Activated CD4-positive, alpha-beta T cell treated with anti-CD3 and anti-CD28 coated beads, Interleukin-2, amount 50 U/mL, for 4 hours (primary cell): ENCODE data around the gene LIPT2.
A peak's percentile ranks its signal among the peaks of the same experiment; 100 is the strongest.

ENCODE experiments used
- DNase-seq, 2 experiments: peaks; one replicate each; pipeline ENCODE4 v3.0.0-alpha.2; 2020

Gene LIPT2

GRCh38 chr11:74463216-74463615 is 30.3 kb downstream of the LIPT2 start:
- no peak for DNase-seq

- DNase-seq = no peak
These were observed 30.9 kb downstream of the LIPT2 start for GRCh38 chr11:74462631-74463030.

- DNase-seq = no peak
These were observed 31.5 kb downstream of the LIPT2 start for GRCh38 chr11:74462009-74462408.

- DNase-seq = no peak
These were observed 32.9 kb downstream of the LIPT2 start for GRCh38 chr11:74460481-74461154.

GRCh38 chr11:74460065-74460464 is 33.5 kb downstream of the LIPT2 start:
- no peak for DNase-seq

- DNase-seq = no peak
These were observed 33.9 kb downstream of the LIPT2 start for GRCh38 chr11:74459584-74459983.

- no peak for DNase-seq
These were observed 36.2 kb downstream of the LIPT2 start for GRCh38 chr11:74457356-74457755.

- peak; percentile 45 to 58 for DNase-seq
These were observed 40.0 kb downstream of the LIPT2 start for GRCh38 chr11:74453373-74453975.

GRCh38 chr11:74452366-74452765 is 41.2 kb downstream of the LIPT2 start:
- DNase-seq = no peak

- no peak for DNase-seq
These were observed 43.2 kb downstream of the LIPT2 start for GRCh38 chr11:74450318-74450717.

- peak; percentile 5 to 12 for DNase-seq
These were observed 44.1 kb downstream of the LIPT2 start for GRCh38 chr11:74449369-74449931.

GRCh38 chr11:74447720-74448119 is 45.8 kb downstream of the LIPT2 start:
- no peak for DNase-seq

- no peak for DNase-seq
These were observed 47.0 kb downstream of the LIPT2 start for GRCh38 chr11:74446532-74446938.

- no peak for DNase-seq
These were observed 49.2 kb downstream of the LIPT2 start for GRCh38 chr11:74444173-74444826.

GRCh38 chr11:74443071-74443864 is 50.3 kb downstream of the LIPT2 start:
- DNase-seq = no peak

GRCh38 chr11:74442636-74443035 is 50.9 kb downstream of the LIPT2 start:
- DNase-seq = no peak
